ENCODE data around the gene SIPA1L3. TPM values are rescaled to one million over a fixed set of nuclear protein-coding genes. Genes with fewer than 3 reads are reported as not detected.

SIPA1L3 gene
- polyA plus RNA-seq, 2 of the 4 experiments (the other 2 are of a cell fraction) = 28.9 to 50.6 TPM

GRCh38 chr19:38095411-38096308 lies 188.7 kb downstream of the SIPA1L3 start:
- DNase-seq (ENCODE audit: low read depth in 1 of 2, low spot score in 1 of 2) (peak; percentile 86 to 87), ATAC-seq (peak; percentile 87 to 89), FAIRE-seq (peak; percentile 82)
- Histone ChIP-seq H3K4me2 (no peak overlapping the region), H3K9me3 (peaks cover 13% of the 10 kb centered on the region), H3K4me1 (no peaks in the 10 kb centered on the region), H3K4me3 (no peak overlapping the region), H3K27ac (peak overlapping the region in 1 of 2 experiments; percentile 35; a peak in 1 of 6 replicates)
- ChIA-PET CTCF (interaction anchor here (0.6 to 25.6 kb wide), 43 partner anchors 9 to 196 kb away, joined by 3 to 408 read pairs (median 4); partner anchors contain the start of genes SIPA1L3 and WDR87), POLR2A (interaction anchor here (0.6 kb wide), 1 partner anchor 12 kb away, joined by 3 read pairs; no protein-coding TSS in a partner anchor)
- 50% methylated on average over 17 of the region's 17 CpGs for WGBS (ENCODE audit: missing lambda C conversion rate)
- peak; percentile 90 for TF ChIP-seq RFX5 (IDR thresholded peaks at IDR 0.05)
- TF ChIP-seq CTCF (IDR thresholded peaks at IDR 0.05) = peak; percentile 97
- TF ChIP-seq MAZ (IDR thresholded peaks at IDR 0.05; ENCODE audit: borderline replicate concordance, low read depth, low read length) = no peak
- peak; percentile 90 for TF ChIP-seq SMC3 (IDR thresholded peaks at IDR 0.05)
- peak; percentile 8; the same call in 1 of the 2 replicates for TF ChIP-seq POLR2A (IDR thresholded peaks at IDR 0.05; ENCODE audit: low read length)
- no peak for TF ChIP-seq EP300 (IDR thresholded peaks at IDR 0.05)
- peak; percentile 82 to 83 for TF ChIP-seq RAD21 (conservative IDR thresholded peaks at IDR 0.05 in 1 of 2, IDR thresholded peaks at IDR 0.05 in 1 of 2)
- 0 out of 2 replicates have a peak, but pooled peaks have one; percentile 28 for TF ChIP-seq MAX (IDR thresholded peaks at IDR 0.05)
- no peak for TF ChIP-seq EHF (CRISPR knock-in tag; IDR thresholded peaks at IDR 0.05)

- DNase-seq (ENCODE audit: low read depth in 1 of 2, low spot score in 1 of 2) (no peak), FAIRE-seq (no peak)
- H3K27ac ChIP-seq = no peak overlapping the region
These were observed 193.0 kb downstream of the SIPA1L3 start for GRCh38 chr19:38099966-38100365.

More at GRCh38 chr19:38099966-38100365, 193.0 kb downstream of the SIPA1L3 start:
- WGBS (ENCODE audit: missing lambda C conversion rate) = 95% methylated on average over 8 of the region's 8 CpGs
- ChIA-PET POLR2A (no interaction called here), CTCF (interaction anchor here (0.8 to 6.1 kb wide), 12 partner anchors 8 to 201 kb away, joined by 3 to 60 read pairs (median 7); partner anchors contain the start of genes SIPA1L3 and WDR87)
- Histone ChIP-seq H3K4me2 (no peak overlapping the region), H3K4me3 (no peak overlapping the region), H3K4me1 (no peaks in the 10 kb centered on the region), H3K9me3 (peaks cover 13% of the 10 kb centered on the region)
- no peak for TF ChIP-seq RAD21 (conservative IDR thresholded peaks at IDR 0.05 in 1 of 2, IDR thresholded peaks at IDR 0.05 in 1 of 2)
- no peak for TF ChIP-seq FOXS1 (CRISPR knock-in tag; IDR thresholded peaks at IDR 0.05)
- TF ChIP-seq REST (IDR thresholded peaks at IDR 0.05) = no peak
- TF ChIP-seq, protein P1, sequence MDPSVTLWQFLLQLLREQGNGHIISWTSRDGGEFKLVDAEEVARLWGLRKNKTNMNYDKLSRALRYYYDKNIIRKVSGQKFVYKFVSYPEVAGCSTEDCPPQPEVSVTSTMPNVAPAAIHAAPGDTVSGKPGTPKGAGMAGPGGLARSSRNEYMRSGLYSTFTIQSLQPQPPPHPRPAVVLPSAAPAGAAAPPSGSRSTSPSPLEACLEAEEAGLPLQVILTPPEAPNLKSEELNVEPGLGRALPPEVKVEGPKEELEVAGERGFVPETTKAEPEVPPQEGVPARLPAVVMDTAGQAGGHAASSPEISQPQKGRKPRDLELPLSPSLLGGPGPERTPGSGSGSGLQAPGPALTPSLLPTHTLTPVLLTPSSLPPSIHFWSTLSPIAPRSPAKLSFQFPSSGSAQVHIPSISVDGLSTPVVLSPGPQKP (IDR thresholded peaks at IDR 0.05; ENCODE audit: low read depth, low read length) = no peak
- no peak for TF ChIP-seq NFE2L2 (conservative IDR thresholded peaks at IDR 0.05; ENCODE audit: low read length)
- no peak for TF ChIP-seq PHF8 (IDR thresholded peaks at IDR 0.05; ENCODE audit: borderline replicate concordance, low read depth)
- no peak for TF ChIP-seq ESRRA (IDR thresholded peaks at IDR 0.05; ENCODE audit: borderline replicate concordance, low read length)
- TF ChIP-seq ZNF302 (CRISPR knock-in tag; IDR thresholded peaks at IDR 0.05) = no peak
- no peak for TF ChIP-seq NR3C1 (IDR thresholded peaks at IDR 0.05)
- ATAC-seq = no peak
